Naive thymus-derived CD4-positive, alpha-beta T cell (primary cell): Measurements from ENCODE around the gene SMARCC1. TPM values are rescaled to one million over a fixed set of nuclear protein-coding genes. Genes with fewer than 3 reads are reported as not detected.
"Not testable (repeated sequence)": the region's sequence is repeated elsewhere in the genome, so short reads cannot be mapped to it uniquely, and the experiment has no call there.

Experiments used
- ATAC-seq: fragments of 150-1000 bp; cut with Tn5 transposase; 2 replicates; pipeline ENCODE4 v1.10.0; 2021; ENCODE audit warnings: mild to moderate bottlenecking, moderate library complexity
- CTCF ChIA-PET: fragments of 350-600 bp; sonication (Branson Sonifier 250); formaldehyde crosslinking; loops from one replicate; lab custom pipeline; 2021; ENCODE audit warnings: antibody characterized with exemption; lab: Charles Lee
- POLR2A ChIA-PET: fragments of 350-600 bp; sonication (Branson Sonifier 250); formaldehyde crosslinking; loops from one replicate; lab custom pipeline; 2021; ENCODE audit warnings: antibody characterized with exemption, inconsistent platforms; lab: Charles Lee
- DNase-seq, 9 donors: peaks; one replicate each; pipeline versions ENCODE4 v3.0.0 to v3.0.0-alpha.2; 2020 to 2022; ENCODE audit warnings: mixed read lengths in 1 of 9
- H3K27ac ChIP-seq: one replicate; pipeline ENCODE4 v1.7.0; 2013; ENCODE audit warnings: mild to moderate bottlenecking, low read depth, low read length, moderate library complexity
- H3K27me3 ChIP-seq, 2 donors: one replicate each; pipeline ENCODE4 v1.7.0; 2013; ENCODE audit warnings: low read length in 2 of 2, mild to moderate bottlenecking in 2 of 2, moderate library complexity in 2 of 2; ENCODE audit not compliant: control insufficient read depth in 2 of 2, insufficient read depth in 2 of 2
- H3K36me3 ChIP-seq, 3 experiments: 1 replicate in 2 of 3; 2 replicates in 1 of 3; pipeline ENCODE4 v1.7.0; 2013; ENCODE audit warnings: low read length in 3 of 3, mild to moderate bottlenecking in 3 of 3, moderate library complexity in 1 of 3; ENCODE audit not compliant: insufficient read depth in 3 of 3, control insufficient read depth in 2 of 3
- H3K4me1 ChIP-seq, 2 donors: one replicate each; pipeline ENCODE4 v1.7.0; 2013; ENCODE audit warnings: low read length in 2 of 2, mild to moderate bottlenecking in 2 of 2, moderate library complexity in 1 of 2; ENCODE audit not compliant: control insufficient read depth in 2 of 2, insufficient read depth in 2 of 2
- H3K4me3 ChIP-seq: 2 replicates; pipeline ENCODE4 v1.7.0; 2013; ENCODE audit warnings: mild to moderate bottlenecking, low read length
- H3K9me3 ChIP-seq, 3 experiments: 1 replicate in 2 of 3; 2 replicates in 1 of 3; pipeline ENCODE4 v1.7.0; 2013; ENCODE audit warnings: low read length in 3 of 3; ENCODE audit not compliant: control insufficient read depth in 2 of 3
- H3K27ac Mint-ChIP-seq, 9 donors: one replicate each; pipeline ENCODE4 v1.8.0; 2020 to 2022; ENCODE audit warnings: mixed read lengths in 9 of 9, mild to moderate bottlenecking in 8 of 9, moderate library complexity in 5 of 9, inconsistent platforms in 2 of 9
- H3K27me3 Mint-ChIP-seq, 5 donors: one replicate each; pipeline ENCODE4 v1.8.0; 2021 to 2022; ENCODE audit warnings: mixed read lengths in 5 of 5, mild to moderate bottlenecking in 1 of 5
- H3K36me3 Mint-ChIP-seq, 5 donors: one replicate each; pipeline ENCODE4 v1.8.0; 2020 to 2022; ENCODE audit warnings: mixed read lengths in 5 of 5, mild to moderate bottlenecking in 3 of 5, inconsistent platforms in 1 of 5
- H3K4me1 Mint-ChIP-seq, 7 donors: one replicate each; pipeline ENCODE4 v1.8.0; 2020 to 2022; ENCODE audit warnings: mixed read lengths in 7 of 7, mild to moderate bottlenecking in 3 of 7, inconsistent platforms in 1 of 7
- H3K4me3 Mint-ChIP-seq, 10 donors: one replicate each; pipeline ENCODE4 v1.8.0; 2020 to 2022; ENCODE audit warnings: mild to moderate bottlenecking in 10 of 10, mixed read lengths in 10 of 10, moderate library complexity in 6 of 10, inconsistent platforms in 2 of 10
- H3K9me3 Mint-ChIP-seq, 11 donors: one replicate each; pipeline ENCODE4 v1.8.0; 2020 to 2022; ENCODE audit warnings: mixed read lengths in 11 of 11, mild to moderate bottlenecking in 4 of 11, inconsistent platforms in 1 of 11, moderate library complexity in 1 of 11
- intact Hi-C, 2 donors: fragments of 100-400 bp; cut with micrococcal nuclease; formaldehyde crosslinking; loops; one replicate each; pipeline ENCODE4 v1.15.1; 2023
- polyA plus RNA-seq, 2 donors: library from polyadenylated mRNA; unstranded; fragments of 300-500 nt; fragmentation: Illumina TruSeq; gene quantifications; one replicate each; pipeline ENCODE4 v1.2.3, GENCODE V29; 2021
- total RNA-seq, 6 experiments: library from RNA in 5 of 6; stranded (reverse) in 5 of 6; gene quantifications; 1 replicate in 5 of 6; 2 replicates in 1 of 6; pipeline ENCODE4 v1.2.3 and lab custom pipeline; 2021 to 2026

Gene SMARCC1
- total and polyA plus RNA-seq, 7 experiments from 2014 or later, result 54.0 to 125 (median 98.6) TPM

GRCh38 chr3:47722859-47723258 is 58.8 kb downstream of the SMARCC1 start:
- H3K4me1 ChIP-seq, result no peaks in the 10 kb centered on the region
- DNase-seq (no peak), ATAC-seq (no peak)
- H3K36me3 ChIP-seq, result peaks cover 0 to 39% (median 0%) of the 10 kb centered on the region in 3 experiments
- ChIA-PET CTCF (no interaction called here), POLR2A (no interaction called here)
- no peaks in the 10 kb centered on the region for H3K27me3 ChIP-seq
- H3K4me1 Mint-ChIP-seq, result peaks cover 0 to 11% (median 5%) of the 10 kb centered on the region in 7 donors
- no peak overlapping the region for H3K27ac ChIP-seq
- no peaks in the 10 kb centered on the region for H3K9me3 ChIP-seq
- H3K9me3 Mint-ChIP-seq, result no peaks in the 10 kb centered on the region
- H3K27me3 Mint-ChIP-seq, result no peaks in the 10 kb centered on the region
- H3K4me3 ChIP-seq, result no peak overlapping the region
- intact Hi-C loops, result no loop called here
- H3K36me3 Mint-ChIP-seq, result peaks cover 0 to 20% (median 12%) of the 10 kb centered on the region in 5 donors
- H3K27ac Mint-ChIP-seq, result peak overlapping the region in 3 of 9 donors; percentile 28 to 76 (median 34)
- no peak overlapping the region for H3K4me3 Mint-ChIP-seq

DNA sequence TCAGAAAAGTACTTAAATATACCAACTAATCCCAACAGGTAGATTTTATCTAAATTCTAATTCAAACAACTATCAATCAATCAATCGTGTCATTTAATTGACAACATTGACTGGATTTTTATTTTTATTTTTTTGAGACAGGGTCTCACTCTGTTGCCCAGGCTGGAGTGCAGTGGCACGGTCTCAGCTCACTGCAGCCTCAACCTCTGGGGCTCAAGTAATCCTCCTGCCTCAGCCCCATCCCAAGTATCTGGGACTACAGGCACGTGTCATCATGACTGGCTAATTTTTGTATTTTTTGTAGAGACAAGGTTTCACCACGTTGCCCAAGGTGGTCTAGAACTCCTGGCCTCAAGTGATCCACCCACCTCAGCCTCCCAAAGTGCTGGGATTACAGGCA is 64.2 kb downstream of the SMARCC1 start:
- H3K4me3 ChIP-seq, POLR2A ChIA-PET, H3K4me1 ChIP-seq, H3K27ac Mint-ChIP-seq, H3K27me3 ChIP-seq, H3K9me3 ChIP-seq, H3K27me3 Mint-ChIP-seq, DNase-seq, ATAC-seq, H3K27ac ChIP-seq, H3K4me3 Mint-ChIP-seq, CTCF ChIA-PET, H3K9me3 Mint-ChIP-seq: not testable (repeated sequence)
- peaks cover 0 to 20% (median 5%) of the 10 kb centered on the region in 7 donors for H3K4me1 Mint-ChIP-seq
- intact Hi-C loops, result loop anchor here in 1 of 2 donors (5.0 kb wide), 2 partner anchors 45 to 70 kb away; no protein-coding TSS in a partner anchor
- peaks cover 3 to 38% (median 17%) of the 10 kb centered on the region in 5 donors for H3K36me3 Mint-ChIP-seq
- H3K36me3 ChIP-seq, result peaks cover 0 to 52% (median 0%) of the 10 kb centered on the region in 3 experiments

- intact Hi-C loops, result loop anchor here in 1 of 2 donors (5.0 kb wide), 2 partner anchors 44 to 71 kb away; no protein-coding TSS in a partner anchor
- Mint-ChIP-seq H3K27ac (peak overlapping the region in 2 of 9 donors; percentile 17 to 24), H3K4me3 (no peak overlapping the region), H3K36me3 (peaks cover 4 to 42% (median 19%) of the 10 kb centered on the region in 5 donors), H3K9me3 (no peaks in the 10 kb centered on the region), H3K27me3 (no peaks in the 10 kb centered on the region), H3K4me1 (peaks cover 0 to 20% (median 5%) of the 10 kb centered on the region in 7 donors)
- H3K27ac ChIP-seq, result no peak overlapping the region
- ChIA-PET CTCF (no interaction called here), POLR2A (no interaction called here)
- ATAC-seq, result no peak
- no peaks in the 10 kb centered on the region for H3K4me1 ChIP-seq
- no peak overlapping the region for H3K4me3 ChIP-seq
- H3K27me3 ChIP-seq, result no peaks in the 10 kb centered on the region
- H3K9me3 ChIP-seq, result no peaks in the 10 kb centered on the region
- no peak for DNase-seq
- peaks cover 0 to 54% (median 0%) of the 10 kb centered on the region in 3 experiments for H3K36me3 ChIP-seq
Observed at GRCh38 chr3:47716656-47717055, 65.0 kb downstream of the SMARCC1 start.

DNA sequence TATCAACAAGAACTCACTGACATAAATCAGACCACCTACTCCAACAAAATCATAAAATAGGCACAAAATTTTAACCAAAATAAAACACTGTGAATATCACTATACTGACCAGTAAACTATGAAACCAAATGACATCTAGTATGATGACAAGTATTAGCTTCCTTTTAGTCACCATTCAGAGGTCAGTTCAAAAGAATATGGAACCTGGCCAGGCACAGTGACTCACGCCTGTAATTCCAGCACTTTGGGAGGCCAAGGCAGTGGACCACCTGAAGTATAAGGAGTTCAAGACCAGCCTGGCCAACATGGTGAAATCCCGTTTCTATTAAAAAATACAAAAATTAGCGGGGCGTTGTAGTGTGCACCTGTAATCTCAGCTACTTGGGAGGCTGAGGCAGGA is 65.8 kb downstream of the SMARCC1 start:
- Histone ChIP-seq H3K4me1 (no peaks in the 10 kb centered on the region), H3K9me3 (no peaks in the 10 kb centered on the region), H3K36me3 (peaks cover 0 to 60% (median 0%) of the 10 kb centered on the region in 3 experiments), H3K27me3 (no peaks in the 10 kb centered on the region), H3K27ac (no peak overlapping the region), H3K4me3 (no peak overlapping the region)
- DNase-seq (no peak), ATAC-seq (no peak)
- H3K27me3 Mint-ChIP-seq, result no peaks in the 10 kb centered on the region
- POLR2A ChIA-PET, result no interaction called here
- H3K36me3 Mint-ChIP-seq, result peaks cover 4 to 41% (median 20%) of the 10 kb centered on the region in 5 donors
- CTCF ChIA-PET, result no interaction called here
- H3K27ac Mint-ChIP-seq, result peak overlapping the region in 3 of 9 donors; percentile 0 to 29 (median 12)
- intact Hi-C loops, result loop anchor here in 1 of 2 donors (5.0 kb wide), 2 partner anchors 44 to 71 kb away; no protein-coding TSS in a partner anchor
- H3K9me3 Mint-ChIP-seq, result no peaks in the 10 kb centered on the region
- no peak overlapping the region for H3K4me3 Mint-ChIP-seq
- H3K4me1 Mint-ChIP-seq, result peaks cover 0 to 20% (median 5%) of the 10 kb centered on the region in 7 donors

- peak overlapping the region in 3 of 9 donors; percentile 10 to 62 (median 34) for H3K27ac Mint-ChIP-seq
- intact Hi-C loops, result loop anchor here in 1 of 2 donors (5.0 kb wide), 2 partner anchors 42 to 73 kb away; no protein-coding TSS in a partner anchor
- no peak for ATAC-seq
- ChIA-PET POLR2A (no interaction called here), CTCF (no interaction called here)
- H3K4me3 ChIP-seq, result no peak overlapping the region
- no peak overlapping the region for H3K4me3 Mint-ChIP-seq
- no peaks in the 10 kb centered on the region for H3K4me1 ChIP-seq
- no peak for DNase-seq
- no peaks in the 10 kb centered on the region for H3K9me3 Mint-ChIP-seq
- H3K27me3 Mint-ChIP-seq, result no peaks in the 10 kb centered on the region
- H3K9me3 ChIP-seq, result no peaks in the 10 kb centered on the region
- H3K36me3 ChIP-seq, result peaks cover 0 to 61% (median 2%) of the 10 kb centered on the region in 3 experiments
- no peaks in the 10 kb centered on the region for H3K27me3 ChIP-seq
- no peak overlapping the region for H3K27ac ChIP-seq
- H3K36me3 Mint-ChIP-seq, result peaks cover 4 to 46% (median 20%) of the 10 kb centered on the region in 5 donors
- H3K4me1 Mint-ChIP-seq, result peaks cover 0 to 20% (median 5%) of the 10 kb centered on the region in 7 donors
Observed at GRCh38 chr3:47714606-47715005, 67.1 kb downstream of the SMARCC1 start.

GRCh38 chr3:47713655-47714054 is 68.0 kb downstream of the SMARCC1 start:
- H3K27me3 ChIP-seq, result no peaks in the 10 kb centered on the region
- no peaks in the 10 kb centered on the region for H3K27me3 Mint-ChIP-seq
- ChIA-PET POLR2A (no interaction called here), CTCF (no interaction called here)
- H3K36me3 ChIP-seq, result peaks cover 0 to 62% (median 3%) of the 10 kb centered on the region in 3 experiments
- H3K36me3 Mint-ChIP-seq, result peaks cover 4 to 49% (median 21%) of the 10 kb centered on the region in 5 donors
- H3K9me3 Mint-ChIP-seq, result no peaks in the 10 kb centered on the region
- intact Hi-C loops, result no loop called here
- peaks cover 0 to 20% (median 5%) of the 10 kb centered on the region in 7 donors for H3K4me1 Mint-ChIP-seq
- DNase-seq (no peak), ATAC-seq (no peak)
- no peaks in the 10 kb centered on the region for H3K9me3 ChIP-seq
- no peak overlapping the region for H3K27ac ChIP-seq
- H3K4me3 Mint-ChIP-seq, result no peak overlapping the region
- no peak overlapping the region for H3K27ac Mint-ChIP-seq
- no peaks in the 10 kb centered on the region for H3K4me1 ChIP-seq
- no peak overlapping the region for H3K4me3 ChIP-seq

DNA sequence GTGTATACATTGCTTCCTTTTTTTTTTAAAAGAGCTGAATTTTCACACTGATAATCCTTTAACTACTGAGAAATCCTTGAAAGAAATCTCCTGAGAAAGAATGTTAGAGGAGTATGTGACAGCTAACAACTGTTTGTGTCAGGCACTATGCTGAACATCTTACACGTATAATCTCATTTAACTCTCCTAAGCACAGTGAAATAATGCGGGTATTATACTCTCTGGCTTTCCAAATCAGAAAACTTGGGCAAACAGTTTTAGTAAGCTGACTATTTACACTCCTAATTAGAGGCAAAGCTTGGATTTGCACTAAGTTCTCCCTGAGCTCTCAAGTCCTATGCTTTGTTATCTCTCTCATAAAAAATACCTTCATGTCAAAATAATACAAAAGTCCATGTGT is 69.3 kb downstream of the SMARCC1 start:
- H3K27ac Mint-ChIP-seq, result peak overlapping the region in 1 of 9 donors; percentile 37
- intact Hi-C loops, result no loop called here

More for the DNA sequence above, 69.3 kb downstream of the SMARCC1 start:
- H3K4me1 Mint-ChIP-seq, result peaks cover 0 to 20% (median 5%) of the 10 kb centered on the region in 7 donors
- no peak overlapping the region for H3K27ac ChIP-seq
- H3K27me3 ChIP-seq, result no peaks in the 10 kb centered on the region
- no peak for ATAC-seq
- H3K9me3 ChIP-seq, result no peaks in the 10 kb centered on the region
- H3K4me3 Mint-ChIP-seq, result no peak overlapping the region
- no peak for DNase-seq
- no peak overlapping the region for H3K4me3 ChIP-seq
- CTCF ChIA-PET, result no interaction called here
- POLR2A ChIA-PET, result no interaction called here
- H3K27me3 Mint-ChIP-seq, result no peaks in the 10 kb centered on the region
- peaks cover 4 to 56% (median 20%) of the 10 kb centered on the region in 5 donors for H3K36me3 Mint-ChIP-seq
- no peaks in the 10 kb centered on the region for H3K4me1 ChIP-seq
- H3K9me3 Mint-ChIP-seq, result no peaks in the 10 kb centered on the region
- H3K36me3 ChIP-seq, result peaks cover 0 to 62% (median 7%) of the 10 kb centered on the region in 3 experiments
